Activated CD8-positive, alpha-beta memory T cell treated with anti-CD3 and anti-CD28 coated beads for 1 hour (primary cell): ENCODE results near the gene SSTR5.
"Not testable (repeated sequence)": the region's sequence is repeated elsewhere in the genome, so short reads cannot be mapped to it uniquely, and the experiment has no call there.

Experiments used
- DNase-seq, 2 donors: peaks; one replicate each; pipeline ENCODE4 v3.0.0-alpha.2; 2020; ENCODE audit warnings: low read depth in 1 of 2; ENCODE audit errors: extremely low read depth in 1 of 2

Gene SSTR5

GRCh38 chr16:1089439-1089821 lies 16.9 kb downstream of the SSTR5 start:
- DNase-seq: no peak

DNA sequence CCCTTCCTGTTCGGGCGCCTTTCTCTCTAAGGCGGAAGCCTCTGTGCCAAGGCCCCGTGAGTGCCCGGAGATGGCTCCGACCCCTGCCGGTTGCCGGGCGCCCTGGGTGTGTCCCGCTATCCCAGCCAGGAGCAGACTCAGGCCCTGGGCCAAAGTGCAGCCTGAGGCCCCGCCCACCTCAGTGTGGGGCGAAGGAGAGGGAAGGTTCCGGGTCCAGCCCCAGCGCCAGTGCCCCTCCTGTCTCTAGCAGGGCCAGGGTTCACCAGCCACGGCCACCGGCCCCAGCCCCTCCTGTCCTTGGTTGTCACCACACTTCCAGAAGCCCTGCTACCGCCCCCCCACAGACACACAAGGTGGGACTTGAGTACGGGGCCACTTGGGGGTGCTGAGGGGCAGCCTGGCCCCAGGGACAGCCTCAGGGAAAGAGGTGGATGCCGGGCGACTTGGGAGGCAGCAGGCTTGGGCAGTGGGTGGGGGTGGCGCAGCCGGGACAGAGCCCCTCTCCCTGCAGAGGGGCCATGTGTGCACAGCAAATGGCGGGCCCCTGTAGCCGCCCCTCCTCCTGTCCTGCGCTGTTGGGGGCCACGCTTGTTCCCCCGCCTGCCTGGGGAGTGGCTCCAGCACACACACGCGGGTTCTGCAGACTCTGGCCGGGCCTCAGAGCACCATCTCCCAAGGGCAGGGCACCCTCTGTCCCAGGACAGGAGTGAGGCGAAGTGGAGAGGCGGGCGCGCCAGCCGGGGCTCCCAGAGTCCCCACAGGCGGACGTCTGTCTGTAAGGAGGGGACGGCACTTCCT lies 17.5 kb downstream of the SSTR5 start:
- DNase-seq: no peak

- no peak for DNase-seq
Observed at GRCh38 chr16:1090620-1091587, 18.4 kb downstream of the SSTR5 start.

- no peak for DNase-seq
Observed at GRCh38 chr16:1091992-1092552, 19.5 kb downstream of the SSTR5 start.

- not testable (repeated sequence) for DNase-seq
Observed at GRCh38 chr16:1092685-1093283, 20.2 kb downstream of the SSTR5 start.

DNA sequence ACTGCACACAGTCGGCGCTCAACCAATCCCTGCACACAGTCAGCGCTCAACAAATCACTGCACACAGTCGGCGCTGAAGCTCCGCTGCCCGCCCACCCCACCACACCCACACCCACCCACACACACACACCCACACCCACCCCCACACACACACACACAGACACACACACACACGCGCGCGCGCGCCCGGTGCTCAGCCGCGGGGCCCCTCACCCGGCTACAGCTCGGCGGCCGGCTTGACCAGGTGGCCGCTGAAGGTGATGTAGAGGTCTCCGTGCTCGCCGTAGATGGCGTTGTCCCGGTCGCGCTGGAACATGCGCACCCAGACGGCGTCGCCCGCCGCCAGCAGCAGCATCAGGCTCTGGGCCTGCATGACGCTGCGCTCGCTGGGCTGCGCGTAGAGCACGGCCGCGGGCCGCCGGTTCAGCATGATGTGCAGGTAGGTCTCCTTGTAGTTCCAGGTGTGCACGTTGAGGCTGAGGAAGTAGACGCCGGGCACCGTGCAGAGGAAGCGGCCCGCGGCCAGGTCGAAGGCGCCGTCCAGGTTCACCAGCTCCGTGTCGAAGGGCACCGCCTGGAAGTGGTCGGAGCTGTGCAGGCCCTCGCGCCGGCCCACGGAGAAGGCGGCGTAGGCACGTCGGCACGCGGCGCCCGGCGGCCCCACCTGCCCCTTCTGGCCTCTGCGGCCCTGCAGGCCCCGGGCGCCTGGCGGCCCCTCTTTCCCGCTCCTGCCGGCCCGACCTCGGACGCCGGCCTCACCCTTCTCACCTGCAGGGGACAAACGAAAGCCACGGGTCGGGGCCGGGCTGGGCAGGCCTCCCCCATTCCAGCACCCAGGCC lies 21.0 kb downstream of the SSTR5 start:
- DNase-seq: no peak

DNA sequence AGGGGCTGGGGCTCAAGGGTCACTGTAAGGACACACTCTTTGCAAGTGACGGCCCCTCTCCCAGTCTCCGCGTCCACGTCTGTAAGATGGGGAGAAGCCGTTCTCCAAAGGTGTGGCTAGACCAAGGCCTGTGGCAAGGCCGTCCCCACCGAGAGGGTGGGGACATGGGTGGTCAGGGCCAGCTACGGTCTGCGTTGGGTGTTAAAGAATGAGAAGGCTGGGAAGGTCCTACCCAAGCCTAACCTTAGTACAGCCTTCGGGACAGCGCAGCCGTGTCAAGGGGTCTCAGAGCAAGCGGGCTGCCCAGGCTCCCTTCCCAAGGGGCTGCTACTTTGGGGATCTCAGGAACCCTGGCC lies 21.6 kb downstream of the SSTR5 start:
- DNase-seq: no peak

DNA sequence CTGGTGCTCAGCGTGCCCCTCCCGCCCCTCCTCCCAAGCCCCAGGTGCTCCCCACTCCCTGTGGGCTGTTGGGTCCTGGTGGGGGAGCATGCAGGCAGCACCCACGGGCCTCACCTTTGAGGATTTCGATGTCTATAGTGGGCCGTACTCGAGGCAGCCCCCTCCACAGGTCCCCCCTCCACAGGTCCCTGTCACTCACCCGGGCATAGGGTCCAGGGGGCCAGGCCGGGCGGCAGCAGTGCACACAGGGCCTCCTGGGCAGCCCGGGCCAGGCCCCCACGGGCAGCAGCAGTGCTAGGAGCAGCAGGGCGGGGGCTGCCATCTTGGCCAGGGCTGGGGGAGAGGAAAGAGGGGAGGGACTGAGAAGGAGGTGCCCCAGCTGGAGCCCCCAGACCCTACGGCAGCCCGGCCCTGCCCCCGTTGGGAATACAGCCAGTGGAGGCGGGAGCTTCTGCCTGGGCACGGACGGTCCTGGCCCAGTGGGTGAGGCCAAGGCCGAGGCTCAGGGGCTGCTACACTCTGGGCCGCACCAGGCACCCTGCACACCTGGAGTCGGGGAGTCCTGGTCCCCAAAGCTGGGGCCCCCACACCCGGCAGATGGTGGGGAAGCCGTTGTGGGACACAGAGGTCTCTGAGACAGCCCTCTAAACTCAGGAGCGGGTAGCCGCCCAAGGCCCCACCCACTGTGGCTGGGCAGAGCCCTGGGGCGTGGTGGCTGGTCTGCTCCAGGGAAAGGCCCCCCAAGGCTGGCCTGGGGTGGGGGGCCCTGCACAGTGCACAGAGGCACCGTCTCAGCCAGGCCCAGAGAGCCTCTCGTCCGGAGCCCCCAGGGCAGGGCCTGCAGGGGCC lies 22.3 kb downstream of the SSTR5 start:
- DNase-seq: no peak

- DNase-seq: no peak
Observed at GRCh38 chr16:1095450-1096168, 23.1 kb downstream of the SSTR5 start.

DNA sequence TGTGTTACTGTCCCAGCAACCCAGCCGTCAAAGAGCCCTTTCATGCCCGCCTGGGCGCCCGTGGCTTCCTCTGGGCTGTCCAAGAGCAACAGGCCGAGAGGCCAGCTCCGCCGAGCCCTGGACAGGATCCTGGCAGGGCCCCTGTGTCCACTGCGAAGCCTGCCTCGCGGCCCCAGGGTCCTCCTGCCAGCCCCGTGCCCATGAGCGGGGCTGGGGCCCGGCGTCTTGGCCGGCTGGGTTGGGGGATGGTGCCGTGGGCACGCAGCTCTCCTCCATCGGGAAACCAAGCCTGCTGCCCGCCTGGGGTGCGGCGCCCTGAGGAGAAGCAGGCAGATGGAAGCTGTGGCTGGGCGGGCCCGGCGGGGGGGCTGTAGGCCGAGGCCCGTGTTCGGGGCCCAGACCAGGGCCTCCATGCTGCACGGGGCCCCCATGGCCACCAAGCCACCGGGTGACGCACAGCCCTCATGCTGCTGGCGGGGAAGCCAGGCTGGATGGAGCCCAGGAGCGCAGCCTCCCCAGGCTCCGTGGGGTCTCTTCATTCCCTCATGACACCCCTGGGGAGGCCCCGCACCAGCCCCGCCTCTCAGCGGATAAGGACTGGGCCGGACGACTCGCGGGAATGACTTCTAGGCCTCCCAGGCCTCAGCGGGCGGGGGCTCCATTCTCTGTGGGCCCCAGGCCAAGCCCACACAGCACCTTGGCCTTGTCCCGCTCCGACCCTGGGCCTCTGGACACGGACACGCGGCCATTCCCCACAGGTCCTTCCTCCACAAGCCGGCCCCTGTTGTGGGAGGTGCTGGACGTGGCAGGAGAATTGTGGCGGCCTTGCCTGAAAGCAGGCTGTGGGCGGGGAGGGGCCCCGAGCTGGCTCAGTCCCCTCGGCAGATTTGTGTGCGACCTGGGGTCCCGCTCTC lies 23.9 kb downstream of the SSTR5 start, which contains the start of gene C1QTNF8:
Gene C1QTNF8 (minus strand): TSS at position 76 of the 914 bp plus-strand sequence. CDS start 1,322 bp downstream, outside the sequence.
- no peak for DNase-seq

- no peak for DNase-seq
Observed at GRCh38 chr16:1097156-1097555, 24.6 kb downstream of the SSTR5 start.

DNA sequence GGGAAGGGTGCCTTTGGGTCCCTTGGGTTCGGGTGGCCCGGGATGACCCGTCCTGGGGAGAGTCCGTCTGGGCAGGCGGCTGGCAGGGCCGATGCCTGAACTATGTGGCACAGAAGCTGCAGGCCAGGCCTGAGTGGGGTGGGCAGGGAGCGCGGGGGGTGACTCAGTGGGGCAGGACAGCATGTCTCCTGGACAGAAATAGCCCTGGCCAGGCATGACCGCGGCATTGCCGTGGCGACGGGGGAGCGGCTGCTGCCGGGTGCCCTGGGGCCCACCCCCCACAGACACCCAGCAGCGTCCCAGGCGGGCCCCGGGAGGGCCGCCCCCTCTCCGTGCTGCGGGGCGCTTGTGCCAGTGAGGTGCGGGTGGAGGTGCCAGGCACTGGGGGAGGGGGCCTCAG lies 25.3 kb downstream of the SSTR5 start:
- DNase-seq: no peak

- DNase-seq: no peak
Observed at GRCh38 chr16:1098266-1098991, 25.9 kb downstream of the SSTR5 start.

- DNase-seq: no peak
Observed at GRCh38 chr16:1099189-1100083, 26.9 kb downstream of the SSTR5 start.

DNA sequence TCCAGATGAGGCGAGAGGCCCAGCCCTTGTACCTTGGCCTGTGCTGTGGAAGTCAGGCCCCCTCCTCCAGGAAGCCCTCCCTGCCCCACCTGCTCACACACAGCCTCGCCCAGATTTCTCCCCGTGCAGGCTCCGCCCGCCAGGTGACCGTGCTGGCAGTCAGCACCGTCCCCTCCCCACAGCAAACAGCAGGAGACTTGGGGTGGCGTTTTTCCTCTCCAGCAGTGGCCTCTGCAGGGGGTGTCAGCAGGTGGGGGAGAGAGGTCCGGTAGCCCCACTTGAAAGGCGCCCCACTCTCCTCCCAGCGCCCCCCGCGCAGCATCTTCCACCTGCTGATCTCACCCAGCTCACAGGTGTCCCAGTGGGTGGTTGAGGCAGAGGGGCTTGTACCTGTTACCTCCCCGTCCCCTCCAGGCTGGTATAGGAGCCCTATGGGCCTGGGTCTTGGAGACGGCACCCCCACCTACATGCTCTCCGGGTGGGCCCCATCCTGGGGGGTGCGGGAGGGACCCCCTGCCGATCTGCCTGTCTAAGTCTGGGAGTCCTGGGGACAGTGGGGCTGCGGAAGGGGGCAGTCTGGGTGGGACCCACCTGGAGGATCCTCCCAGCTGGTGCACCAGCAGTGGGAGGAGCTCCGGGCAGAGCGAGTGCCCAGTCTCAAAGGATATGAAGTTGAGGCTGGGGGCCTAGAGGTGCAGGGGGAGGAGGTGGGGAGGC lies 27.7 kb downstream of the SSTR5 start:
- DNase-seq: no peak
